ENCODE data around the gene PIGH.

GRCh38 chr14:67554341-67554740 is 45.7 kb downstream of the PIGH start:
- no peak for TF ChIP-seq TAF1 (IDR thresholded peaks at IDR 0.05; ENCODE audit: low read depth, low read length)
- TF ChIP-seq POLR2A (IDR thresholded peaks at IDR 0.05; ENCODE audit: low read depth, low read length), result no peak
